Measurements from ENCODE around the gene OR4X1. TPM values are rescaled to one million over a fixed set of nuclear protein-coding genes. Genes with fewer than 3 reads are reported as not detected.

The OR4X1 gene
- total and polyA plus RNA-seq, 10 of the 15 experiments (the other 5 are each of a cell fraction or from before 2014, with no cell fraction given): not detected

DNA sequence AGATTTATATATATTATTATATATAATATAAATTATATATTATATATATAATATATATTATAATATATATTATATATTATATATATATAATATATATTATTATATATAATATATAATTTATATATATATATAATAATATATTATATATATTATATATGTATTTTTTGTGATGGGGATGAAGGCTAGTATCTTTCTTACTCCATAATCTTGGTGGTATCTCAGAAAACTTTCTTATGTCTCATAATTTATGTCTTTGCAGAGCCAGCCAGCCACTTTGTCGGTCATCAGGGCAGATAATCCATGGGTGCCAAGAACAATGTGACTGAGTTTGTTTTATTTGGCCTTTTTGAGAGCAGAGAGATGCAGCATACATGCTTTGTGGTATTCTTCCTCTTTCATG lies 42.3 kb downstream of the OR4X1 start, which contains the start of gene OR4S1:
Gene OR4S1, plus strand, starts transcription at position 301 of the 400 bp plus-strand sequence. Its CDS starts 0 bp downstream, at position 301.
- H3K9ac ChIP-seq (ENCODE audit: control insufficient read depth, insufficient read depth, low read length): no peak within 1 kb of the TSS
- H3K4me1 ChIP-seq (ENCODE audit: control insufficient read depth, insufficient read depth, low read length): no peaks in the 10 kb centered on the region
- H3K27me3 ChIP-seq (replicated peaks in 1 of 2; ENCODE audit: control insufficient read depth in 2 of 2, insufficient read depth in 2 of 2, low read length in 1 of 2): no peaks in the 10 kb centered on the region
- intact Hi-C loops (cut with micrococcal nuclease; ENCODE audit: unreplicated experiment): loop anchor here (2.0 to 5.0 kb wide), 3 partner anchors 133 to 1691 kb away; no protein-coding TSS in a partner anchor
- H3K79me2 ChIP-seq (ENCODE audit: control insufficient read depth, insufficient read depth, low read length): no peaks in the 10 kb centered on the region
- no peaks in the 10 kb centered on the region for H3K9me3 ChIP-seq (replicated peaks; ENCODE audit: control insufficient read depth, insufficient read depth, low read length)
- no peaks in the 10 kb centered on the region for H4K20me1 ChIP-seq (ENCODE audit: control insufficient read depth, insufficient read depth)
- no TSS peak for BruUV-seq (replicated peaks)
- POLR2A ChIA-PET: no interaction called here
- H3K36me3 ChIP-seq (ENCODE audit: control insufficient read depth in 2 of 2, insufficient read depth in 2 of 2, low read length in 1 of 2): no peaks in the 10 kb centered on the region
- no peak within 1 kb of the TSS for H3K27ac ChIP-seq (ENCODE audit: control insufficient read depth, insufficient read depth)
- no peak for DNase-seq (ENCODE audit: low read depth, low spot score)
- FAIRE-seq: no peak
- SMC1A ChIA-PET (ENCODE audit: uncharacterized antibody, unreplicated experiment): no interaction called here
- CTCF ChIA-PET: interaction anchor here (0.6 kb wide), 1 partner anchor 130 kb away, joined by 3 read pairs; no protein-coding TSS in a partner anchor
- H3K4me3 ChIP-seq: no peak within 1 kb of the TSS
- TF ChIP-seq RAD21 (IDR thresholded peaks at IDR 0.05; ENCODE audit: insufficient read depth, low read depth, low read length) (no peak), PAX5 (IDR thresholded peaks at IDR 0.05; ENCODE audit: borderline replicate concordance, low read depth, low read length) (no peak), STAT3 (IDR thresholded peaks at IDR 0.05; ENCODE audit: low read depth, low read length) (no peak), SREBF2 (IDR thresholded peaks at IDR 0.05; ENCODE audit: low read length) (no peak), NFIC (IDR thresholded peaks at IDR 0.05; ENCODE audit: low read depth, low read length) (no peak), RUNX3 (IDR thresholded peaks at IDR 0.05; ENCODE audit: low read length) (no peak), BRCA1 (IDR thresholded peaks at IDR 0.05; ENCODE audit: low read depth, low read length) (no peak), JUND (IDR thresholded peaks at IDR 0.05; ENCODE audit: low read depth, low read length) (no peak), TCF3 (IDR thresholded peaks at IDR 0.05; ENCODE audit: borderline replicate concordance, insufficient read depth, low read depth, low read length) (no peak), KLF5 (IDR thresholded peaks at IDR 0.05; ENCODE audit: partially characterized antibody) (no peak), EP300 (IDR thresholded peaks at IDR 0.05; ENCODE audit: borderline replicate concordance in 1 of 2, control insufficient read depth in 1 of 2, low read depth in 2 of 2, low read length in 2 of 2) (no peak)
- TF ChIP-seq, protein P1, sequence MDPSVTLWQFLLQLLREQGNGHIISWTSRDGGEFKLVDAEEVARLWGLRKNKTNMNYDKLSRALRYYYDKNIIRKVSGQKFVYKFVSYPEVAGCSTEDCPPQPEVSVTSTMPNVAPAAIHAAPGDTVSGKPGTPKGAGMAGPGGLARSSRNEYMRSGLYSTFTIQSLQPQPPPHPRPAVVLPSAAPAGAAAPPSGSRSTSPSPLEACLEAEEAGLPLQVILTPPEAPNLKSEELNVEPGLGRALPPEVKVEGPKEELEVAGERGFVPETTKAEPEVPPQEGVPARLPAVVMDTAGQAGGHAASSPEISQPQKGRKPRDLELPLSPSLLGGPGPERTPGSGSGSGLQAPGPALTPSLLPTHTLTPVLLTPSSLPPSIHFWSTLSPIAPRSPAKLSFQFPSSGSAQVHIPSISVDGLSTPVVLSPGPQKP (IDR thresholded peaks at IDR 0.05; ENCODE audit: low read depth, low read length): no peak
- TF ChIP-seq, protein P2, sequence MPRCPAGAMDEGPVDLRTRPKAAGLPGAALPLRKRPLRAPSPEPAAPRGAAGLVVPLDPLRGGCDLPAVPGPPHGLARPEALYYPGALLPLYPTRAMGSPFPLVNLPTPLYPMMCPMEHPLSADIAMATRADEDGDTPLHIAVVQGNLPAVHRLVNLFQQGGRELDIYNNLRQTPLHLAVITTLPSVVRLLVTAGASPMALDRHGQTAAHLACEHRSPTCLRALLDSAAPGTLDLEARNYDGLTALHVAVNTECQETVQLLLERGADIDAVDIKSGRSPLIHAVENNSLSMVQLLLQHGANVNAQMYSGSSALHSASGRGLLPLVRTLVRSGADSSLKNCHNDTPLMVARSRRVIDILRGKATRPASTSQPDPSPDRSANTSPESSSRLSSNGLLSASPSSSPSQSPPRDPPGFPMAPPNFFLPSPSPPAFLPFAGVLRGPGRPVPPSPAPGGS (IDR thresholded peaks at IDR 0.05; ENCODE audit: borderline replicate concordance, insufficient read depth, low read depth, low read length, poor library complexity, severe bottlenecking): no peak
- H2AFZ ChIP-seq (ENCODE audit: control insufficient read depth, low read depth, low read length): no peak within 1 kb of the TSS
- H3K4me2 ChIP-seq (ENCODE audit: control insufficient read depth, insufficient read depth): no peak within 1 kb of the TSS
- in situ Hi-C loops (cut with MboI): loop anchor here (10.0 to 25.0 kb wide), 2 partner anchors 369 to 1219 kb away; no protein-coding TSS in a partner anchor
- ATAC-seq: no peak
- WGBS (ENCODE audit: insufficient coverage, insufficient replicate concordance, low lambda C conversion rate, missing lambda C conversion rate): 28% methylated on average over 1 of the region's 1 CpG
- RAD21 ChIA-PET (ENCODE audit: unreplicated experiment): no interaction called here

Measured in GM12878 (cell line).